K562 treated with DMSO at 1 percent for 4 hours (cell line): ENCODE measurements around the gene JMJD1C. TPM values are rescaled to one million over a fixed set of nuclear protein-coding genes. Genes with fewer than 3 reads are reported as not detected.

Experiments used
- total RNA-seq: library from RNA; unstranded; fragments of 300-600 nt; gene quantifications from 2 replicates; pipeline ENCODE4 v1.2.3, GENCODE V29; 2022; ENCODE audit not compliant: insufficient read depth

JMJD1C gene
- 12.5 and 24.2 TPM in 2 replicates for total RNA-seq

GRCh38 chr10:63465293-63466143 is at the start of gene JMJD1C:
Gene JMJD1C, minus strand, starts transcription at chr10:63465977. Its CDS starts 315 bp downstream, at chr10:63465662.

GRCh38 chr10:63133056-63133820 is 332.5 kb downstream of the JMJD1C start, which contains the start of gene NRBF2:
Gene NRBF2, plus strand, starts transcription at chr10:63133328. Its CDS starts 143 bp downstream, at chr10:63133471.

Other genes with a start within 250 kb of the JMJD1C start
- gene REEP3, start 55.4 kb upstream of the JMJD1C start, total RNA-seq: 9.2 and 14.6 TPM in 2 replicates